ENCODE data around the gene PHLPP1. TPM values are rescaled to one million over a fixed set of nuclear protein-coding genes. Genes with fewer than 3 reads are reported as not detected.

PHLPP1 gene
- total and polyA plus RNA-seq, 2 experiments from 2014 or later = 15.7 to 73.6 TPM

- peak overlapping the region; percentile 14; the same call in 1 of the 2 replicates for H3K27ac Mint-ChIP-seq
Measured at GRCh38 chr18:62860062-62860461, 144.7 kb downstream of the PHLPP1 start.

More at GRCh38 chr18:62860062-62860461, 144.7 kb downstream of the PHLPP1 start:
- no peak overlapping the region for H3K4me2 ChIP-seq
- TF ChIP-seq ZNF331 (CRISPR knock-in tag; IDR thresholded peaks at IDR 0.05; ENCODE audit: low read depth) (no peak), REST (IDR thresholded peaks at IDR 0.05; ENCODE audit: unreplicated experiment) (no peak), CTCF (conservative IDR thresholded peaks at IDR 0.05; ENCODE audit: low read depth in 2 of 2) (no peak), POLR2AphosphoS5 (IDR thresholded peaks at IDR 0.05; ENCODE audit: low read depth) (no peak), ETS1 (IDR thresholded peaks at IDR 0.05) (no peak), EZH2phosphoT487 (IDR thresholded peaks at IDR 0.05; ENCODE audit: unreplicated experiment) (no peak), EZH2 (IDR thresholded peaks at IDR 0.05; ENCODE audit: low read depth, unreplicated experiment) (no peak), JUNB (IDR thresholded peaks at IDR 0.05; ENCODE audit: unreplicated experiment) (no peak), CREB1 (CRISPR knock-in tag; IDR thresholded peaks at IDR 0.05; ENCODE audit: low read depth) (no peak), STAT1 (IDR thresholded peaks at IDR 0.05; ENCODE audit: unreplicated experiment) (no peak), ZNF462 (CRISPR knock-in tag; IDR thresholded peaks at IDR 0.05) (no peak), ZNF114 (CRISPR knock-in tag; IDR thresholded peaks at IDR 0.05) (no peak), NANOG (IDR thresholded peaks at IDR 0.05; ENCODE audit: borderline replicate concordance) (no peak)
- peaks cover 7% of the 10 kb centered on the region for H3K4me1 ChIP-seq (ENCODE audit: insufficient read depth)
- DNase-seq (ENCODE audit: low spot score) = no peak
- no peak overlapping the region for H2AFZ ChIP-seq
- peaks cover 86% of the 10 kb centered on the region for H3K79me2 ChIP-seq (replicated peaks; ENCODE audit: insufficient read depth)
- no peak overlapping the region for H3K27ac ChIP-seq (ENCODE audit: low read depth)
- H3K27me3 ChIP-seq (ENCODE audit: insufficient read depth) = no peaks in the 10 kb centered on the region
- peaks cover under 1% of the 10 kb centered on the region; the same call in 1 of the 2 replicates for H4K20me1 ChIP-seq (replicated peaks; ENCODE audit: insufficient read depth)
- H3K9me2 ChIP-seq (ENCODE audit: insufficient read depth) = no peaks in the 10 kb centered on the region
- Mint-ChIP-seq H3K9me3 (no peaks in the 10 kb centered on the region), H3K36me3 (ENCODE audit: low read depth) (peaks cover 50% of the 10 kb centered on the region; the same call in 2 of the 3 replicates), H3K27me3 (ENCODE audit: insufficient read depth, low read depth, poor library complexity) (peaks cover 2% of the 10 kb centered on the region), H3K4me3 (no peak overlapping the region), H3K4me1 (peaks cover 31% of the 10 kb centered on the region)
- no peak overlapping the region for H3K4me3 ChIP-seq
- no peaks in the 10 kb centered on the region; the same call in 1 of the 2 replicates for H3K36me3 ChIP-seq (ENCODE audit: insufficient read depth)
- H3F3A ChIP-seq (replicated peaks; ENCODE audit: low read depth) = no peaks in the 10 kb centered on the region
- ATAC-seq = no peak
